Endothelial cell of umbilical vein (primary cell): ENCODE data around the gene TRAPPC12. TPM values are rescaled to one million over a fixed set of nuclear protein-coding genes. Genes with fewer than 3 reads are reported as not detected.

Experiments used
- BruUV-seq: library from RNA; stranded (reverse); fragments of 400-500 nt; replicated peaks from 2 replicates; lab custom pipeline; 2021; lab: Mats Ljungman, UMichigan
- CTCF ChIA-PET: fragments of 300-600, 350-600 bp; sonication (Branson Sonifier 250); formaldehyde crosslinking; loops from one replicate; lab custom pipeline; 2021; ENCODE audit warnings: antibody characterized with exemption, inconsistent platforms; lab: Charles Lee
- POLR2A ChIA-PET: fragments of 300-600, 350-600 bp; sonication (Branson Sonifier 250); formaldehyde crosslinking; loops from one replicate; lab custom pipeline; 2021; ENCODE audit warnings: antibody characterized with exemption, inconsistent platforms; lab: Charles Lee
- DNase-seq: peaks from one replicate; pipeline ENCODE4 v3.0.0-alpha.2; 2011; ENCODE audit warnings: low read depth, low spot score
- FAIRE-seq: peaks from 2 replicates; lab custom pipeline; 2011; peaks lifted over from hg19 to GRCh38; lab: Jason Lieb, UNC
- H2AFZ ChIP-seq: 2 replicates; pipeline ENCODE4 v1.6.0; 2012; ENCODE audit warnings: low read depth, low read length, control low read depth, inconsistent platforms
- H3K27ac ChIP-seq: 2 replicates; pipeline ENCODE4 v1.5.1; 2011; ENCODE audit warnings: low read depth, mild to moderate bottlenecking, control low read depth, low read length, moderate library complexity; ENCODE audit not compliant: insufficient read depth
- H3K27me3 ChIP-seq, 2 experiments: 2 replicates each; pipeline versions ENCODE4 v1.6.0 to v1.6.1; 2011; ENCODE audit warnings: low read length in 2 of 2, mixed read lengths in 1 of 2; ENCODE audit not compliant: control insufficient read depth in 2 of 2, insufficient read depth in 2 of 2
- H3K36me3 ChIP-seq, 2 experiments: 2 replicates in 1 of 2; 3 replicates in 1 of 2; pipeline ENCODE4 v1.5.1; 2011; ENCODE audit warnings: low read length in 2 of 2, mild to moderate bottlenecking in 1 of 2, moderate library complexity in 1 of 2; ENCODE audit not compliant: control insufficient read depth in 2 of 2, insufficient read depth in 2 of 2; ENCODE audit errors: extremely low read depth in 1 of 2
- H3K4me1 ChIP-seq: 3 replicates; pipeline ENCODE4 v1.5.1; 2011; ENCODE audit warnings: mild to moderate bottlenecking, low read length; ENCODE audit not compliant: control insufficient read depth, insufficient read depth; ENCODE audit errors: extremely low read depth
- H3K4me2 ChIP-seq: 2 replicates; pipeline ENCODE4 v1.6.1; 2011; ENCODE audit warnings: low read length, control low read depth, mixed read lengths; ENCODE audit not compliant: insufficient read depth
- H3K4me3 ChIP-seq, 3 experiments: fragments of 200-600 bp in 1 of 3; sonication (generic), shearing (Covaris generic) in 1 of 3; replicated peaks in 1 of 3; 2 replicates each; pipeline ENCODE4 v1.5.1; 2011 to 2016; ENCODE audit warnings: control low read depth in 3 of 3, low read length in 3 of 3, mild to moderate bottlenecking in 2 of 3, inconsistent platforms in 1 of 3, low read depth in 1 of 3, moderate library complexity in 1 of 3; ENCODE audit not compliant: insufficient read depth in 1 of 3
- H3K79me2 ChIP-seq: 2 replicates; pipeline ENCODE4 v1.6.0; 2012; ENCODE audit warnings: low read length, inconsistent platforms; ENCODE audit not compliant: control insufficient read depth, insufficient read depth
- H3K9ac ChIP-seq: replicated peaks from 2 replicates; pipeline ENCODE3; 2011; ENCODE audit warnings: low read length, control low read depth; ENCODE audit not compliant: insufficient read depth; ENCODE audit errors: extremely low read depth
- H3K9me1 ChIP-seq: replicated peaks from 3 replicates; pipeline ENCODE4 v1.6.0; 2011; ENCODE audit warnings: mild to moderate bottlenecking, low read length; ENCODE audit not compliant: control insufficient read depth, insufficient read depth; ENCODE audit errors: extremely low read depth
- H3K9me3 ChIP-seq: replicated peaks from 2 replicates; pipeline ENCODE4 v1.5.1; 2012; ENCODE audit warnings: low read length, inconsistent platforms; ENCODE audit not compliant: control insufficient read depth, insufficient read depth
- H4K20me1 ChIP-seq: replicated peaks from 2 replicates; pipeline ENCODE3; 2011; ENCODE audit warnings: mild to moderate bottlenecking, low read length; ENCODE audit not compliant: control insufficient read depth, insufficient read depth; ENCODE audit errors: extremely low read depth
- CTCF ChIP-seq, 2 donors: IDR thresholded peaks; 1 replicate in 1 of 2; 2 replicates in 1 of 2; pipeline ENCODE4 v1.5.1; 2011; ENCODE audit warnings: low read length in 2 of 2, mild to moderate bottlenecking in 2 of 2, moderate library complexity in 2 of 2, control low read depth in 1 of 2, inconsistent platforms in 1 of 2, low read depth in 1 of 2; ENCODE audit not compliant: insufficient read depth in 1 of 2; ENCODE audit errors: extremely low read depth in 1 of 2
- EZH2 ChIP-seq: IDR thresholded peaks from 2 replicates; pipeline ENCODE4 v1.6.1; 2012; ENCODE audit warnings: borderline replicate concordance, low read depth, mild to moderate bottlenecking, moderate library complexity, low read length, inconsistent platforms; ENCODE audit not compliant: severe bottlenecking
- FOS ChIP-seq: IDR thresholded peaks from 2 replicates; pipeline ENCODE4 v1.6.1; 2011; ENCODE audit warnings: mild to moderate bottlenecking, low read length, moderate library complexity, borderline replicate concordance; ENCODE audit not compliant: insufficient read depth
- GATA2 ChIP-seq: IDR thresholded peaks from 2 replicates; pipeline ENCODE4 v1.7.0; 2011; ENCODE audit warnings: low read depth, mild to moderate bottlenecking, moderate library complexity, mixed read lengths, low read length; ENCODE audit not compliant: insufficient read length, insufficient read depth
- JUN ChIP-seq: IDR thresholded peaks from 2 replicates; pipeline ENCODE4 v1.6.1; 2011; ENCODE audit warnings: borderline replicate concordance, low read depth; ENCODE audit not compliant: insufficient read length, insufficient read depth
- MAX ChIP-seq: IDR thresholded peaks from 2 replicates; pipeline ENCODE4 v1.6.1; 2011; ENCODE audit not compliant: insufficient read depth, insufficient read length
- MYC ChIP-seq: IDR thresholded peaks from one replicate; pipeline ENCODE4 v1.6.1; 2011; ENCODE audit warnings: mild to moderate bottlenecking, low read depth, low read length
- POLR2A ChIP-seq: IDR thresholded peaks from 2 replicates; pipeline ENCODE4 v1.6.1; 2012; ENCODE audit warnings: low read depth, mild to moderate bottlenecking, control low read depth, low read length
- POLR2AphosphoS5 ChIP-seq: IDR thresholded peaks from 2 replicates; pipeline ENCODE4 v1.6.1; 2012; ENCODE audit warnings: low read depth, mild to moderate bottlenecking, control low read depth, low read length, moderate library complexity; ENCODE audit not compliant: insufficient read depth
- dilution Hi-C: fragments of 300-500 bp; cut with MboI; formaldehyde crosslinking; loops from one replicate; pipeline ENCODE4 v1.15.0; 2019; ENCODE audit warnings: low sequenced_read_pairs; ENCODE audit not compliant: extremely low pct_ligation_motif_present
- intact Hi-C: fragments of 100-400 bp; cut with micrococcal nuclease; formaldehyde crosslinking; loops from one replicate; pipeline ENCODE4 v1.10.0; 2022
- polyA plus RNA-seq, 4 experiments: library from polyadenylated mRNA; depleted of rRNA in 3 of 4; stranded (reverse) in 3 of 4; unstranded in 1 of 4; fragments of >200 nt; gene quantifications; 2 replicates each; pipeline versions ENCODE4 v1.2.1 to v1.2.3, GENCODE V29; 2011 to 2012; ENCODE audit warnings: missing spikeins in 1 of 4
- total RNA-seq: library from RNA; stranded (reverse); gene quantifications from 2 replicates; pipeline ENCODE4 v1.2.3, GENCODE V29; 2021

The TRAPPC12 gene
- total and polyA plus RNA-seq, 2 donors (not counting 3 experiments of a cell fraction or from before 2014, with no cell fraction given) = 47.5 to 81.5 TPM

DNA sequence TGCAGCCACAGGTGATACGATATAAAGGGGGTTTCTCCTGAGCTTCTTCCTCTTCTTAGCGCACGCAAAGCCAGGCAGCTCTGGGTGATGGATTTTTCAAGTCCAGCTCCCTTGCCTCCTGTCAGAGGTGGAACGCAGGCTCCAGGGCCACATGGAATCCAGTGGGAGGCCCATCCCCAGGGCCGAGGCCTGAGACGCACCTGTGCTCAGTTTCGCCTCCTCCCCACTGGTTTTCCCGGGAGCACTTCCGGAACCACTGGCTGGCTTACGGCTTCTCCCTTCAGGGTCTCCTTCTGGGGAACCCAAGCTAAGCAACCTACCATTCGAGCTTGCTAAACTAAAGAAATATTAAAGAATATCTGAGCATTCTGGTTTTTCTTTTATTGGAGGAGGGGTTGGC, 63.6 kb downstream of the TRAPPC12 start:
- FAIRE-seq (no peak), DNase-seq (no peak)
- H3K79me2 ChIP-seq = no peaks in the 10 kb centered on the region
- peaks cover 14% of the 10 kb centered on the region for H3K4me1 ChIP-seq
- CTCF ChIA-PET = interaction anchor here (0.8 to 3.7 kb wide), 4 partner anchors 10 to 22 kb away, joined by 3 to 18 read pairs (median 8); no protein-coding TSS in a partner anchor
- POLR2A ChIA-PET = interaction anchor here (0.6 kb wide), 1 partner anchor 124 kb away, joined by 3 read pairs; no protein-coding TSS in a partner anchor
- H3K9me1 ChIP-seq = no peaks in the 10 kb centered on the region
- H4K20me1 ChIP-seq = no peaks in the 10 kb centered on the region
- dilution Hi-C loops (no loop called here), intact Hi-C loops (no loop called here)
- no peak overlapping the region for H3K9ac ChIP-seq
- no peak overlapping the region for H3K4me3 ChIP-seq
- TF ChIP-seq MAX (no peak), JUN (no peak), CTCF (IDR thresholded peaks at IDR 0.05; ENCODE audit: extremely low read depth in 1 of 2, insufficient read depth in 1 of 2, low read depth in 1 of 2, low read length in 2 of 2) (no peak), FOS (no peak), GATA2 (no peak), EZH2 (no peak), POLR2A (no peak), MYC (no peak), POLR2AphosphoS5 (no peak)
- H3K36me3 ChIP-seq = peaks cover 6 to 12% of the 10 kb centered on the region in 2 experiments
- no peaks in the 10 kb centered on the region for H3K9me3 ChIP-seq
- no TSS peak for BruUV-seq
- no peaks in the 10 kb centered on the region for H3K27me3 ChIP-seq
- H3K4me2 ChIP-seq = no peak overlapping the region
- H3K27ac ChIP-seq = no peak overlapping the region
- H2AFZ ChIP-seq = no peak overlapping the region
